Right atrium auricular region (tissue), 2 donors: ENCODE data around the gene PPP1R1B. TPM values are rescaled to one million over a fixed set of nuclear protein-coding genes. Genes with fewer than 3 reads are reported as not detected.
A peak's percentile ranks its signal among the peaks of the same experiment; 100 is the strongest.

Experiments used
- DNase-seq: peaks from one replicate; pipeline ENCODE4 v3.0.0-alpha.2; 2019; ENCODE audit warnings: low spot score
- H3K27ac ChIP-seq, 2 donors: fragments of 200-600 bp; sonication (generic); 1 replicate in 1 of 2; 2 replicates in 1 of 2; pipeline ENCODE4 v1.5.1; 2016 to 2019
- H3K27me3 ChIP-seq, 2 donors: fragments of 200-600 bp; sonication (generic); one replicate each; pipeline versions ENCODE4 v1.5.1 to v1.6.0; 2017 to 2019
- H3K36me3 ChIP-seq: fragments of 200-600 bp; sonication (generic); one replicate; pipeline ENCODE4 v1.5.1; 2016
- H3K4me1 ChIP-seq, 2 donors: fragments of 200-600 bp; sonication (generic); one replicate each; pipeline versions ENCODE4 v1.5.1 to v1.6.0; 2017 to 2019
- H3K4me3 ChIP-seq, 2 donors: fragments of 200-600 bp; sonication (generic); 1 replicate in 1 of 2; 2 replicates in 1 of 2; pipeline ENCODE4 v1.5.1; 2017 to 2019; ENCODE audit warnings: mild to moderate bottlenecking in 1 of 2, moderate library complexity in 1 of 2
- H3K9me3 ChIP-seq, 2 donors: fragments of 200-600 bp; sonication (generic); one replicate each; pipeline ENCODE4 v1.5.1; 2019
- total RNA-seq, 2 donors: library from RNA; depleted of rRNA; stranded (reverse); fragments of >200 nt; gene quantifications; one replicate each; pipeline ENCODE4 v1.1.0, GENCODE V29; 2016
- TF ChIP-seq, protein P1 (sequence below), 2 donors: fragments of 200-600 bp; sonication (generic); IDR thresholded peaks; one replicate each; pipeline ENCODE4 v1.5.1; 2019; ENCODE audit warnings: antibody characterized with exemption in 2 of 2

PPP1R1B gene
- total RNA-seq, result 1 to 10 TPM in 1 of 2 donors, not detected in 1; 6.7 TPM

DNA sequence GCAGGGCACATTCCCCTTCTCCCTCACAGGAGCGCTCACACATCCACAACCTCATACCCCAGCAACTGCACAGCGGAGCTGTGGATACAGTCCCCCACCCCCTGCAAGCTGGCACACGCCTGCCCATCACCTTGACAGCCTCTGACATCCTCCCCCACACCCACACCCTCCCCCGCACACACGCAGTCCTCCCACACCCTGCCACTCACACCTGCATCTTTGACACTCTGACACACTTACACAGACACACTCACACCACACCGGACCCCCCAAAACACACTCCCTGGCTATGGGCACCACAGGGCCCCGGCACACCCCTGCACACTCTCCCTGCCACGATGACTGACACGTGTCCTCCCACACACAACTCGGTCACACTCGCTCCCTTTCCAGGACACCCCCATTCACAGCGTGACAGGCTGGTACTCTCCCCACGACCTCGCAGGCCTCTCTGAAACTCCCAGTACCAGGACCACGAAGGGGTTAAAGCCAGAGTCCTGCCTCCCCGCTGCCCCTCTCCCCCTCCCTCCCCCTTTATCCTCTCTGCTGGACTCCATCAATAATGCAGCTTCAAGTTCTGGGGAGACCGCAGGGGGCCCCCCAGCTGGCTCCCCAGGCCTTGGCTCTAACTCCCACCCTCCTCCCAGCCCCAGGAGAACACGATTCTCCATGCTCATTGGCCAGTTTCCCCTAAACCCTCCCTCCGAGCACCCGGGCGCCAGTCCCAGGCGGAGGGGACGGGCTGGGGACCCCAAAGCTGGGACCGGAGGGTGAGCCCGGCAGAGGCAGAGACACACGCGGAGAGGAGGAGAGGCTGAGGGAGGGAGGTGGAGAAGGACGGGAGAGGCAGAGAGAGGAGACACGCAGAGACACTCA lies at the start of gene PPP1R1B:
Gene PPP1R1B, plus strand, starts transcription at position 782 of the 876 bp plus-strand sequence. CDS start 441 bp downstream, outside the sequence.
- no peak within 1 kb of the TSS for H3K27ac ChIP-seq
- peak within 1 kb of the TSS; percentile 48 for H3K4me3 ChIP-seq
- H3K9me3 ChIP-seq, result no peaks in the 10 kb centered on the region
- H3K4me1 ChIP-seq, result peaks cover 0 to 27% of the 10 kb centered on the region in 2 donors
- peaks cover 0 to 8% of the 10 kb centered on the region in 2 donors for H3K27me3 ChIP-seq
- no peak for DNase-seq
- TF ChIP-seq, protein P1, sequence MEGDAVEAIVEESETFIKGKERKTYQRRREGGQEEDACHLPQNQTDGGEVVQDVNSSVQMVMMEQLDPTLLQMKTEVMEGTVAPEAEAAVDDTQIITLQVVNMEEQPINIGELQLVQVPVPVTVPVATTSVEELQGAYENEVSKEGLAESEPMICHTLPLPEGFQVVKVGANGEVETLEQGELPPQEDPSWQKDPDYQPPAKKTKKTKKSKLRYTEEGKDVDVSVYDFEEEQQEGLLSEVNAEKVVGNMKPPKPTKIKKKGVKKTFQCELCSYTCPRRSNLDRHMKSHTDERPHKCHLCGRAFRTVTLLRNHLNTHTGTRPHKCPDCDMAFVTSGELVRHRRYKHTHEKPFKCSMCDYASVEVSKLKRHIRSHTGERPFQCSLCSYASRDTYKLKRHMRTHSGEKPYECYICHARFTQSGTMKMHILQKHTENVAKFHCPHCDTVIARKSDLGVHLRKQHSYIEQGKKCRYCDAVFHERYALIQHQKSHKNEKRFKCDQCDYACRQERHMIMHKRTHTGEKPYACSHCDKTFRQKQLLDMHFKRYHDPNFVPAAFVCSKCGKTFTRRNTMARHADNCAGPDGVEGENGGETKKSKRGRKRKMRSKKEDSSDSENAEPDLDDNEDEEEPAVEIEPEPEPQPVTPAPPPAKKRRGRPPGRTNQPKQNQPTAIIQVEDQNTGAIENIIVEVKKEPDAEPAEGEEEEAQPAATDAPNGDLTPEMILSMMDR (IDR thresholded peaks at IDR 0.05), result no peak
- H3K36me3 ChIP-seq, result no peaks in the 10 kb centered on the region

- Histone ChIP-seq H3K9me3 (no peaks in the 10 kb centered on the region), H3K36me3 (no peaks in the 10 kb centered on the region), H3K4me3 (no peak overlapping the region), H3K4me1 (peaks cover 0 to 5% of the 10 kb centered on the region in 2 donors), H3K27me3 (no peaks in the 10 kb centered on the region), H3K27ac (no peak overlapping the region)
- TF ChIP-seq, protein P1 (IDR thresholded peaks at IDR 0.05), result no peak
- DNase-seq, result no peak
These were observed 48.5 kb upstream of the PPP1R1B start for GRCh38 chr17:39578272-39578671.

- no peaks in the 10 kb centered on the region for H3K27me3 ChIP-seq
- TF ChIP-seq, protein P1 (IDR thresholded peaks at IDR 0.05), result no peak
- H3K36me3 ChIP-seq, result no peaks in the 10 kb centered on the region
- DNase-seq, result no peak
- H3K4me1 ChIP-seq, result no peaks in the 10 kb centered on the region
- no peak overlapping the region for H3K4me3 ChIP-seq
- no peak overlapping the region for H3K27ac ChIP-seq
- no peaks in the 10 kb centered on the region for H3K9me3 ChIP-seq
These were observed 47.3 kb upstream of the PPP1R1B start for GRCh38 chr17:39579318-39580081.

DNA sequence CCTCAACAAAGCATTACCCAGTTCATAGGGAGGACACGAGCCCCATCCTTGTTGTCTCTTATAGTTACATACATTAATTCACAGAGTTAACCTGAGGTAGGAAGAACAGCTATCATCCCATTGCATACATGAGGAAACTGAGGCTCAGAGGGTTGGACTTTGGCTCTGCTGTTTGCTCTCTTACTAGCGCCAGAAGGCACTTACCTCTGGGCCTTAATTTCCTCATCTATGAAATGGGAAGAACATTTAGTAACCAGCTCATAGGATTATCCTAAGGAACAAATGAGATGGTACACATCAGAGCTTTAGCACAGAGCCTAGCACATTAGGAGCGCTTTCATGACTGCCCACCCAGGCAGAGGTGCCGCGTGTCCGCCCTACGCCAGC lies 46.7 kb upstream of the PPP1R1B start:
- Histone ChIP-seq H3K27me3 (no peaks in the 10 kb centered on the region), H3K4me1 (no peaks in the 10 kb centered on the region), H3K27ac (no peak overlapping the region), H3K4me3 (no peak overlapping the region), H3K9me3 (no peaks in the 10 kb centered on the region), H3K36me3 (no peaks in the 10 kb centered on the region)
- TF ChIP-seq, protein P1 (IDR thresholded peaks at IDR 0.05), result no peak
- no peak for DNase-seq

DNA sequence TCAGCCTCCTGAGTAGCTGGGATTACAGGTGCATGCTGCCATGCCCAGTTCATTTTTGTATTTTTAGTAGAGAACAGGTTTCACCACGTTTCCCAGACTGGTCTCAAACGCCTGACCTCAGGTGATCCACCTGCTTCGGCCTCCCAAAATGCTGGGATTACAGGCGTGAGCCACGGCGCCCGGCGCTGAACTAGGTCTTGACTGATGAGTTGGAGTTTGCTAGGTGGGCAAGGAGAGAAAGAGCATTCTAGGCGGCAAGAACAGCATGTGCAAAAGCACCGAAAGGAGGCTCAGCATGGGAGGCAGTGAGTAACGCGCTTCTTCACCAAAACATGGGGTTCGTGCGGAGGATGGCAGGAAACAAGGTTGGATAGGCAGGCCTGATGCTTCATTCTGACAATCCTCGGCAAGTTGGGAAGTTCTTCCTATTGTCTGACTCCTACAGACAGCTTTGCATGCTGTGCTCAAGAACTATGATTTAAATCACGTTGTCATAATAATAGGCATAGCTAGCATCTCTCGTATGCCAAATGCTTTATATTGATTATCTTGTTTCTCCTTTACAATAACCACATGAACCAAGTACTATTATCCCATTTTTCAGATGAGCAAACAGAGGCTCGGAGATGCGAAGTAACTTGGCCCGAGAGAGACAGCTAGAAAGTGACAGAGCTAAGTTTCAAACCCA lies 45.5 kb upstream of the PPP1R1B start:
- Histone ChIP-seq H3K4me3 (no peak overlapping the region), H3K4me1 (no peaks in the 10 kb centered on the region), H3K27ac (no peak overlapping the region), H3K36me3 (no peaks in the 10 kb centered on the region), H3K9me3 (no peaks in the 10 kb centered on the region), H3K27me3 (no peaks in the 10 kb centered on the region)
- DNase-seq, result no peak
- TF ChIP-seq, protein P1 (IDR thresholded peaks at IDR 0.05), result no peak
